ENCODE measurements around the gene TMEM18.

TMEM18 gene

GRCh38 chr2:678964-679363 lies 1.8 kb upstream of the TMEM18 start:
- no peak for TF ChIP-seq CTCF (IDR thresholded peaks at IDR 0.05; ENCODE audit: low read depth, low read length, missing control alignments)
- no peak for DNase-seq (ENCODE audit: extremely low read depth, low read depth)
- no peak overlapping the region for H3K4me3 ChIP-seq (replicated peaks; ENCODE audit: low read depth, low read length)

- DNase-seq (ENCODE audit: extremely low read depth, low read depth), result no peak
- H3K4me3 ChIP-seq (replicated peaks; ENCODE audit: low read depth, low read length), result peak overlapping the region; percentile 93
- TF ChIP-seq CTCF (IDR thresholded peaks at IDR 0.05; ENCODE audit: low read depth, low read length, missing control alignments), result no peak
Measured at GRCh38 chr2:677959-678550, 849 bp upstream of the TMEM18 start.

GRCh38 chr2:676647-677055 lies 555 bp downstream of the TMEM18 start:
- no peak for TF ChIP-seq CTCF (IDR thresholded peaks at IDR 0.05; ENCODE audit: low read depth, low read length, missing control alignments)
- peak; percentile 92 for DNase-seq (ENCODE audit: extremely low read depth, low read depth)
- peak overlapping the region; percentile 61 for H3K4me3 ChIP-seq (replicated peaks; ENCODE audit: low read depth, low read length)

- peak; percentile 34 for TF ChIP-seq CTCF (IDR thresholded peaks at IDR 0.05; ENCODE audit: low read depth, low read length, missing control alignments)
- peak overlapping the region; percentile 61 for H3K4me3 ChIP-seq (replicated peaks; ENCODE audit: low read depth, low read length)
Measured at GRCh38 chr2:675982-676646, 1.1 kb downstream of the TMEM18 start.

GRCh38 chr2:675460-675859 lies 1.7 kb downstream of the TMEM18 start:
- TF ChIP-seq CTCF (IDR thresholded peaks at IDR 0.05; ENCODE audit: low read depth, low read length, missing control alignments), result no peak
- DNase-seq (ENCODE audit: extremely low read depth, low read depth), result no peak
- H3K4me3 ChIP-seq (replicated peaks; ENCODE audit: low read depth, low read length), result peak overlapping the region; percentile 61

More at GRCh38 chr2:675982-676646, 1.1 kb downstream of the TMEM18 start:
- peak; percentile 87 for DNase-seq (ENCODE audit: extremely low read depth, low read depth)

- no peak for DNase-seq (ENCODE audit: extremely low read depth, low read depth)
- peak overlapping the region; percentile 61; the same call in 1 of the 2 replicates for H3K4me3 ChIP-seq (replicated peaks; ENCODE audit: low read depth, low read length)
- TF ChIP-seq CTCF (IDR thresholded peaks at IDR 0.05; ENCODE audit: low read depth, low read length, missing control alignments), result no peak
Measured at GRCh38 chr2:675051-675450, 2.2 kb downstream of the TMEM18 start.

Measured in HFF-Myc (cell line).